Hematopoietic multipotent progenitor cell treated with erythropoietin and hydrocortisone succinate and interleukin-3 and kit ligand, for 17 days (in vitro differentiated cells): ENCODE data around the gene TRIM46.
A peak's percentile ranks its signal among the peaks of the same experiment; 100 is the strongest.
"Not testable (repeated sequence)": the region's sequence is repeated elsewhere in the genome, so short reads cannot be mapped to it uniquely, and the experiment has no call there.

Experiments used
- DNase-seq: peaks from one replicate; pipeline ENCODE4 v3.0.0-alpha.2; 2015; ENCODE audit warnings: low spot score

The TRIM46 gene

DNA sequence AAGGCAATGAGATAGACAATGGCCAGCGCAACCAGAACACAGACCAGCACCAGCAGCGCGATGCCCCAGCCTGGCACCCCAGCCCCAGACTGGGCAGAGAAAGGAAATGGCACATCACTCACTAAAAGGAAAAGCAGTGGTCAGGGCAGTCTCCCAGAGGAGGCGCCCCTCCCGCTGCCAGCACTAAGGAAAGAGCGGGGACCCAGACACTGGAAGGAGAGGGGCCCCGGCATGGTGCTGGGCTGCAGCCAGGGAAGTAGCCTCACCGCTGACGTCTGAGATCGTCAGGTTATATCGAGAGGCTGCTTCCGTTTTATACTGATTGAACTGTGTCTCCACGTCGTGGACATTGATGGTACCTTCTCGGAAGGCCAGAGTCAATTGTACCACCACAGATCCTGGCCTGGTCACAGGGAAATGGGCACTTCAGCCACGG lies 13.8 kb downstream of the TRIM46 start:
- DNase-seq, result no peak

DNA sequence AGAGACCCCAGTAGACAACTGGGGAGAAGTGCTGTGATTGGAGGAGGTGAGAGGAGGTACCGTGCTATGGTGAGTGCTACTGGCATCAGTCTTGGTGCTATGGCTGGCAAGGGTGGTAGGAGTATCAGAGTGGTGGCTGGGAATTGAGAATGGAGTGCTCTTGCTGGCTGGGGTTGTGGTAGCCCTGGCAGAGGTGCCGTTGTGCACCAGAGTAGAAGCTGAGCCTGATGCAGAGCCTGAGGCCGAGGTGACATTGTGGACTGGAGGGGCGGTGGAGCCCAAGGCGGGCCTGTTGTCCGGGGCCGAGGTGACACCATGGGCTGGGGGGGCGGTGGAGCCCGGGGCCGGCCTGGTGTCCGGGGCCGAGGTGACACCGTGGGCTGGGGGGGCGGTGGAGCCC lies 14.6 kb downstream of the TRIM46 start:
- DNase-seq, result no peak

DNA sequence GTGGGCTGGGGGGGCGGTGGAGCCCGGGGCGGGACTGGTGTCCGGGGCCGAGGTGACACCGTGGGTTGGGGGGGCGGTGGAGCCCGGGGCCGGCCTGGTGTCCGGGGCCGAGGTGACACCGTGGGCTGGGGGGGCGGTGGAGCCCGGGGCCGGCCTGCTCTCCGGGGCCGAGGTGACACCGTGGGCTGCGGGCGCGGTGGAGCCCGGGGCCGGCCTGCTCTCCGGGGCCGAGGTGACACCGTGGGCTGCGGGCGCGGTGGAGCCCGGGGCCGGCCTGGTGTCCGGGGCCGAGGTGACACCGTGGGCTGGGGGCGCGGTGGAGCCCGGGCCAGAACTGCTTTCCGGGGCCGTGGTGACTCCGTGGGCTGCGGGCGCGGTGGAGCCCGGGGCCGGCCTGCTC lies 16.3 kb downstream of the TRIM46 start:
- DNase-seq, result not testable (repeated sequence)

DNA sequence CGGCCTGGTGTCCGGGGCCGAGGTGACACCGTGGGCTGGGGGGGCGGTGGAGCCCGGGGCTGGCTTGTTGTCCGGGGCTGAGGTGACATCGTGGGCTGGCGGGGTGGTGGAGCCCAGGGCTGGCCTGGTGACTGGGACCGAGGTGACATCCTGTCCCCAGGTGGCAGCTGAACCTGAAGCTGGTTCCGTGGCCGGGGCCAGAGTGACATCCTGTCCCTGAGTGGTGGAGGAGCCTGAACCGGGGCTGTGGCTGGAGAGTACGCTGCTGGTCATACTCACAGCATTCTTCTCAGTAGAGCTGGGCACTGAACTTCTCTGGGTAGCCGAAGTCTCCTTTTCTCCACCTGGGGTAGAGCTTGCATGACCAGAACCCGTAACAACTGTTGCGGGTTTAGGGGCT lies 18.3 kb downstream of the TRIM46 start:
- no peak for DNase-seq

DNA sequence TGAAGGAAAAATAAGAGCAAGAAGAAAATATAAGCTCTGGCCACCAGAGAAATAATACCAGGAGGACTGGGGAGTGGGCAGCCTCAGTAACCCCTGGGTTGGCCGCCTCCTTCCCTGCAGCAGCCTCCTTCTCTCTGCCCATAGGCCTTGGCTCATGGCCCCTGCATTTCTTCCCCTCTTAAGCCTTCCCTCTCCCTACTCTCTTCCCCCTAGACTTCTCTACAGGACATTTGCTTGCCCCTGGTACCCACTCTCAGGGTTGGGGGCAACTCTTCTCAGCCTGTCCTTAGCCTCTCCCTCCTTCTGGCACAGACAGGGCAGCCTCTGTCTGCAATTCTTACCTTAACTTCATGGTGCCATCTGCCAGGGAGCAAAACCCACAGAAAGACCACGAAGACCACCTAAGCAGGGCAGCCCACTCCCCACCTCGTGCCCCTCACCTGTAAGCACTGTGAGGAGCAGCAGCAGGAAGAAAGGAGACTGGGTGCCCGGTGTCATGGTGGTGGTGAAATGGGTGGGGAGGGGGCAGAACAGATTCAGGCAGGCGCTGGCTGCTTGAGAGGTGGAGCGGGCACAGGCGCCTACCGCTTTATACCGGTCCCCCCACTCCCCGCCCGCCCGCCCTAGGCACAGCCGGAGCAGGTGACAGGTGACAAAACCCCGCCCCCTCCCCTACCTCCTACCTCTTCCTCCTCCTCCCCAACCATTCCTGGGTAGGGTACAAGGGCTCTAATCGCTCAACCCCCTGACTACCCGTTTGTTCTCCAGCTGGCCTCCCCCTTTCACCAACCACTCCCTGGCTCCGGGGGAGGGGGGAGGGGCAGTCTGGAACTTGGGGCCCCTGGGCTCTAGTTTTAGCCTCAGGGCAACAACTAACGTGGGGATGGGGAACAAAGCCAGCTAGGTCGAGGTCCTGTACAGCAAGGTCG lies 19.0 kb downstream of the TRIM46 start:
- DNase-seq, result no peak

DNA sequence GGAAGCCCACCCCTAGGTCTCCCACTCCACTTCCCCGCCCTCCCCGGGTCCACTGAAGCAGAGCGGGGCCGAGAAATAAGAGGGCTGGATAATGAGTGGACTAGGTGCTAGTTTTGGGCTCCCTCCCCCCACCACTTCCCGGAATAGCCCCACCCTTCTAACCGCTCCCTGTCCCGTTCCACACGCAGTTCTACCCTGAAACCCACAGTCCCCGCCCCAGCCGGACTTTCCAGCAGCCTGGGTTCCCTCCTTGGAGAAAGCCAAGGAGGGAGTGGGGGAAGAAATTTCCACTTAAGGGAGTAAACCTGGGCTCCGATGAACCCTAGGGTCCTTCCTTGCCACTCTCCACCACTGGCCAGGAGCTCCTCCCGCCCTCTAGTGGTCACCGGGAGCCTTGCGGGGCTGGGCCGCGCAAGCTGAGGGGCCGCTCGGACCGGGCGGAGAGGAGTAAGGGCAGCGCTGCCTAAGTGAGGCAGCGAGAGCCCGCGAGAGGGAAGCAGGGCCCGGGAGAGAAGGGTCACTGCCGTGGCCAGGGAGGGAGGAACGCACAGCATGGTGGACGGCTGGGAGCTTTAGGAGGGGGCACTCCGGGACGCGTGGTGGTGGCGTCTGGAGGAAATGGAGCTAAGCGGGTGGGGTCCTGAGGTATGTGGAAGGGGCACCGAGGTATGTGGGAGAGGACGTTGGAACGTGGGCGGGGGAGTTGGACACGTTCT lies 19.8 kb downstream of the TRIM46 start:
- peak; percentile 84 for DNase-seq

DNA sequence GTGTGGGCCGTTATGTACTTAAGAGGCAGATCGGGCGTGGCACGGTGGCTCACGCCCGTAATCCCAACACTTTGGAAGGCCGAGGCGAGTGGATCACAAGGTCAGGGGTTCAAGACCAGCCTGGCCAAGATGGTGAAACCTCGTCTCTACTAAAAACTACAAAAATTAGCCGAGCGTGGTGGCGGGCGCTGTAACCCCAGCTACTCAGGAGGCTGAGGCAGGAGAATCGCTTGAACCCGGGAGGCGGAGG lies 20.3 kb downstream of the TRIM46 start:
- DNase-seq, result not testable (repeated sequence)

DNA sequence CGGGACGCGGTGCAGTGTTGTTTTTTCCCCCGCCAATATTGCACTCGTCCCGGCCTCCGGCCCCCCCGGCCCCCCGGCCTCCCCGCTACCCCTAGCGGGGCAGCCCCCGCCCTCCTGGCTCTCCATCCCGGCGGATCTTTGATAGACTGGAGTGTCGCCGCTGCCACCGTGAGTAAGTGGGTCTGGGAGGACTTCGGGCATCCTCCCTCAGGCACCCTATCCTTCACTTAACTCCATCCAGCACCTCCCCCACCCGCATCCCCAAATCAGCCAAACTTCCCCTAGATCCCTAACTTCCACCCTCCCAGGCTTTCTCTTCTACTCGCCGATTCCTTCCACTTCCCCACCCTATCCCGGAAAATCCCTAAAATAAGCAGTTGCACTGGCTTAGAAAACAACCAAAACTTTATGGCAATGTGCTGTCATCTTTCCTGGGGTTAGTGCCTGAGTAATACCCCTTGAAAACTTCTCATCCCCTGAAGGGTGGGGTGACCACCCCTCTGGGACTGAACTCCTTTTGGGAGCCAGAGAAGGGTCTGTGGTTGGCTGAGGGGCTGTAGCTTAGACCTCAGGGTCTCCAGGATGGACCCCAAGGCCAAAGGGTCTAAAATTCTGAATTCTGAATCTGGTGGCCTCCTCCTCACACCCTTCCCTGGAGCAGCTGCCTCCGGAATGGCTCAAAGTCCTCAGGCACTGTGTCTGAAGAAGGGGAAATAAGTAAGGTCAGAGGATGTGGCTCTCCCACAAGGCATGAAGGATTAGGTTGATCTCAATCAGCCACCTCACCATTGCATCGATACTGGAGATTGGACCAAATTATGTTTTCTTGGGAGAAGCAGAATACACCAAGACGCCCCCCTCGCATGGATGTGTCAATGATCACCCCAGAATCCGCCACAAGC lies 21.8 kb downstream of the TRIM46 start:
- DNase-seq, result no peak

DNA sequence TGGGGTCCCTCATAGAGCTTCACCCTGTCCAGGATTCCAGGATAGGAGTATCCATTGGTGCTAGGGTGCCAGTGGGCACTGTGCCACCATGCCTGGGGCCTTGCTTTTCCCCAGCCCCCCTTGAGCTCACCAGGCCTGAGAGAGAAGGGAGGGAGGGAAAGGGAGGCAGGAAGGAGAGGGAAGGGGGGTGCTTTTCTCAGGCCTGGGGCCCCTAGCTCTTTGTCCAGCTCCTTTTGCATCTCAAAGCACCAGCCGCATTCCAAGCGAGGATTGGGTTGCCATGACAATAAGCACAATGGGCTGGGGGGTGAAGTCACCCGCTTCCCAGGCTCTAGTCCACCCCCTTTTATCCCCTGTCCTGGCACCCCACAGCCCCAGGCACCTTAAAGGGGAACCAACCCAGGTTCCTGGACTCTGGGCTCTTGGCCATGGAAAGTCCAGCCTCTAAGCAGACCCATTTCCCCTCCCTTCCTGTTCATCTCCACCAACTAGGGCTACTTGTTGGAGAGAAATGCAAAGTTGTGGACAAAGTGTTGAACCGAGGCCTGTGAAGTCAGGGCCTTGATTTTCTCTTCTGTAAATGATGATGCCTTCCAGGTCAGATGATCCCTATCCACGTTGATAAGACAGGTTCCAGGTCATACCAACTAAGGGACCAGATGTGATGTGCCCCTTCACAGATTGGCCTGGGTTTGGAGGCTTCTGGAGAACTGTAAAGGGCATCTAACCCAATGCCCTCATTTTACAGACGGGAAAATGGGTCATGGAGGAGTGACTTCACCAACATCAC lies 22.6 kb downstream of the TRIM46 start:
- no peak for DNase-seq

DNA sequence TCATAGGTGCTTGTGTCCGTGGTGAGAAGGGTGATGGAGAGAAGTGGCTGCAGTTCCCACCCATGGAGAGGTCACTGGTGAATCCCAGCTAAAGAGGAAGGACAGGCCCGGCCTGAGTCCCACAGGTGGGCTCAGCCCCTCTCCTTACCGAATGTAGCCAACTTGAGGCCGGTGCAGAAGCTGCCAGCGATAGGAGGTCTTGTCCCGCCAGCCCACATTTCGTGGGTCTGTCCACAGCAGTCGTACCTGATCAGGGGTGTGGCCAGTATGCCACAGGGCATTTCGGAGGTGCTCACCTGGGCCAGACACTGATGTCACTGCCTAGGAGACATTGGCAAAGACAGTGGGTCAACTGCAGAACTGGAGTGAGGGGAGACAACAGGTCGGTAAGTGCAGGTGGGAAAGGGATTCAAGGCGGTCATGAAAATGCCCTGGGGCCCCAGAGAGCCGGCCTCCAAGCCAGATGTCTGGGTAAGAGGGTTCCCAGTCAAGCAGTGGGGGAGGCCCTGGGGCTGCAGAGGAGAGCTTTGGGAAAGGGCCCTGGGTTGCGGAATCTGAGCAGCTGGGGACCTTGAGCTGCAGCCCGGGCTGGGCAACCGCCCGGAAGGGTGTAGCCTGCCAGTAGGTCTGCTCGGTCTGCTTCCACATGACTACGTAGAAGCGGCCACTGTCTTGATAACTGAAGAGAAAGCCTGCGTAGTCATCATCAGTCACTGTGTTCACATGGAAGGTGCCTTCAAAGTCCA lies 23.4 kb downstream of the TRIM46 start:
- DNase-seq, result no peak

DNA sequence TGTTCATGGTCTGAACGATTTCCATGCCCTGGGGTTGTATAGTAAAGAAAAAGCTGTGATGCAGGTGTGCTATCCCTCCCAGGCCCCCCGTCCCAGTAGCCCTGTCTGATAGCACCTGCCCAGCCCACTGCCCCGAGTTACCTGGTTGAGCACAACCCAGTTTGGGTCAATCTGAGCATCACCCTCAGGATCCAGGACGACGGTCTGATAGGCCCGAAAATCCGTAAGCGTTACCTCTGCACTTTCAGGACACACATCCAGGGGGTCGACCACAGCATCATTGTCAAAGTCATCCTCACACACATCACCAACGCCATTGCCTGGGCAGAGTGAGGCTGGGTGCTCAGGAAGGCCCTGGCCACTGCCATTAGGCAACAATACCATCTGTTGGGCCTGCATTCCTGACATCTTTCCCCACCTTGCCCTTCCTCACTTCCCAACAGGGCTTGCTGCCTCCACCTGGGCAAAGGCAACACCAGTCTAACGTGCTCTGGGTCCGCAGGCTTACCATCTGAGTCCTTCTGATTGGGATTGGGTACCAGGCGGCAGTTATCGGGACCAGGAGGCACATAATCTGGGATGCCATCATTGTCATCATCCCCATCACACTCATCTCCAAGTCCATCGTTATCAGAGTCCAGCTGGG lies 24.4 kb downstream of the TRIM46 start:
- no peak for DNase-seq

DNA sequence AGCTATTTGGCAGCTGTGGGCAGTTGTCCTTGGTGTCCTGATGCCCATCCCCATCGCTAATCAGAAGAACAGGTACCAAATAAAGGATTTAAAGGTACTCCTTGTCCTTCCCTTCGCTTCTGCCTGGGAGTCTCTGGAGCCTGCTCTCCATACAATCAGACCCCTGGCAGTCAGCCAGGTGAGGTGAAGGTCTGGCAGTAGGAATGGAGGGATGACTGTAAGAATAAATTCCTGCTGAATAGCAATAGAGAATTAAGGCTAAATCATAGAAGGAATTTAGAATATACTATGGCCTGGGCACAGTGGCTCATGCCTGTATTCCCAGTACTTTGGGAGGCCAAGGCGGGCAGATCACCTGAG lies 24.9 kb downstream of the TRIM46 start:
- DNase-seq, result no peak

DNA sequence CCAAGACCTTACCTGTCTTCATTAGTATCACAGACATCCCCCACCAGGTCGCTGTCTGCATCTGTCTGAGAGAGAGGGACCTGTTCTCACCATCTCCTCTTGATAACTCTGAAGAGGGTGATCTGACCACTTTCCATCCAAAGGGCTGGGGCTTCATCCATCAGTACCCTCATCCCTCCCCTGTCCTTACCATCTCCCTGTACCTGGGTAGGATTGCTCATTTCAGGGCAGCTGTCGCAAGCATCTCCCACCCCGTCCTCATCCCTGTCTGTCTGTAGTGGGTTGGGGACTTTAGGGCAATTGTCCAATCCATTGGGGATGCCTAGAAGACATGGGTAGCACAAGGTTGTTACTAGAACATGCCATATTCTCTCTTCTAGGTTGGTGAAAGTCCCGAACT lies 26.1 kb downstream of the TRIM46 start:
- DNase-seq, result no peak

DNA sequence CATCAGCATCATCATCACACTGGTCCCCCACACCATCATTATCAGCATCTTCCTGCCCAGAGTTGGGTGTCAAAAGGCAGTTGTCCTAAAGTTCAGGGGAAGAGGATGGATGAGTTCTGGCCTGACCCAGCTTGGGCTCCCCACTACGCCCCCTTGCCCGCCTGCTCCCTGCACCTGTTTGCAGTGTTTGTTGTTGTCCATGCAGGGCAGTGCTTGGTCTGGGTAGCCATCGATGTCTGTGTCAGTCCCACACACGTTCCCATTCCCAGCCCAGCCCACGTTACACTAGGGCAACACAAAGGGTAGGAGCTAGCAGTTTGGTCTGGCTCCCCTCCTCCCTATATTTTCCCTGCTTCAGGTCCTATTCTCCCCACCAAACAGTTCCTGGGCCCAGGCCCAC lies 27.3 kb downstream of the TRIM46 start:
- no peak for DNase-seq

DNA sequence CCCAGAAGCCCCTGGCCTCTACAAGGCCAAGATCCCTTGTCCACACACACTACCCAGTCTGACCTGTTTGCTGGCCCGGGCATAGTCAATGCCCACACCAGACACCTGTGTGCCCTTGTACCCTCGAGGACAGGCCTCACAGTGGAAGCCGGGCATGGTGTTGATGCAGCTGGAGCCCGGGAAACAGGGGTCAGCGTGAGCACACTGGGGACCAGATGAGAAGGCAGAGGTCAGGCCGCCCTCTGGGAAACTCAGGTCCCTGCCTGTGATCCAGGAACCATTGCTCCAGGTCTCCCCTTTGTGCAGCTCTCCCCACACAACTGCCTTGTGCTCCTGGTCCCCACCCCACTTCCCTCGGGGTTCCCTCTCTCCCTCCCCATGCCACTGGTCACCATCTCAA lies 28.5 kb downstream of the TRIM46 start:
- DNase-seq, result no peak

DNA sequence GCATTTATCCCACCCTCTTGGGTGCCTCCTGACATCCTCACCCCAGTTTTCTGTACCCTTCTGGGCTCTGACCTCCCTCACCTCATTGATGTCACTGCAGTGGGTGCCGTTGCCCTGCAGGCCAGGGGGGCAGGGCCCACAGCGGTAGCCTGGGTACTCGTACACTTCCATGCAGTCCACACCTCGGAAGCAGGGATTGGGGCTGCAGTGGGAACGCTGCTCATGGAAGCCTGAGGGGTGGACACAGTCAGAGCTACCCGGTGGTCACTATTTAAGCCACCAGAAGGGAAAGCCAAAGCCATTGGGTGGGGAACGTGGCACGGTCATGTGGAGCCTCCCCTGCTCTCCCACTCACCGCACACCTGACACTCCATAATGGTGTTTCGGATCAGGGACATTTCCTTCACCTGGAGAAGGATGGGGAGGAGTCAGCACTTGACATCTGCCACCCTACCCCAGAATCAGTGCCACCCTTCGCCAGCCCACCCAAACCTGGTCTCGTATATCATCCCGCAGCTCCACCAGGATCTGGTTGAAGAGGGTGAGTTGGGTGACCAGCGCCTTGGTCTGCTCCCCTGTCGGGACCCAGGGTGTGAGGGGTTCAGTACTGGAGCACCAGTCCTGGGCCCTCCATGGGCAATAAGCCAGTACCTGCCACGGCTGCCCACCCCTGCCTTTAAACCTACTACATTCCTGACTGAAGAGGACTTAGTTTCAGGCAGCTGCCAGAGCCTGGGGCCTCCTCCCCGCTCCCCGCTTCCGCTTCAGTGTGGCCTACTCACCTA lies 29.3 kb downstream of the TRIM46 start:
- DNase-seq, result no peak

DNA sequence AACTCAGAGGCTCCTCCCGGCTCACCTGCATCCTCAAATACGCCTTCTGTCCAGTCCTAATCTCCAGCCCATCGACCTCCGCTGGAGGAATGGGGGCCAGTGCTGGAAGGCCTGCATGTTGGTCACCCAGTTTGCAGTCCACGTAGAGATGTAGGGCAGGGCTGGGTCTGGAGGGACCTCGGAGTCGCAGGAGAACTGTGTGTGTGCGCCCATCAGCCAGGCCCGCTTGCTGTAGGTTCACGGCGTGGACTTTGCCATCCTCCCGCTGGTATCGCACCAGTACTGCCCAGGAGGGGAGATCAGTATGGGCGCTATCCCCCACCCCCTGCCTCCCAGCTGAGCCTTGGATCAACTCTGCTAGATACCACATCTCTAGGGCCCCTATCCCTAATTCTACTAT lies 31.4 kb downstream of the TRIM46 start:
- DNase-seq, result no peak

DNA sequence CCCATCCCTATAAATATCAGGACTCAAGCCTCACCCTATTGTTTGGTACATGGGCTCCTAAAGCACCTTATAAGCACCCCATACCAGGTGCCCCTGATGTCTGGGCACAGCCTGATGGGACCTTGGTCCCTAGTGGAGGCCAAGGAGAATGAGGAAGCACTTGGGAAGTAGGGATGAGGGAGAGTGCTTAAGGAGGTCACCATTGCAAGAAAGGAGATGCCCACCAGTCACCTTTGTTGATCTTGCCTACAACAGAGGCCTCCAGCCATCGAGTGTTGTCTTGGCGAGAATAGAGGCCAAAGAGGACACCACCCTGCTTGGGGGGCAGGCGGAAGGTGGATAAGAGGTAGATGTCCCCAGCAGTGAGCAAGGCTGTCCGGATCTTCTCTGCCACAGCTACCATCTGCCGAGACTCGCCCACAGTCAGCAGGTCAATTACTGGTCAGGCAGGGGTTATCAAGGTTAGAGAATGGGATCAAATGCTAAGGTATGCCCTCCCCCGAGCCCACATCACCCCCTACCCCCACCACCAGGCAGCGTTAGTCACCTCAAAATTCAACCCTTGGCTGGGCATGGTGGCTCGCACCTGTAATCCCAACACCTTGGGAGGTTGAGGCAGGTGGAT lies 32.4 kb downstream of the TRIM46 start:
- no peak for DNase-seq
